IMR-90 (cell line): ENCODE data around the gene PARVB. TPM values are rescaled to one million over a fixed set of nuclear protein-coding genes. Genes with fewer than 3 reads are reported as not detected.

Source experiments
- ATAC-seq: fragments of 200-7000 bp; cut with Tn5 transposase; 2 replicates; pipeline ENCODE4 v1.9.1; 2020; ENCODE audit warnings: low read depth, mild to moderate bottlenecking, moderate library complexity
- BruUV-seq: library from RNA; stranded (reverse); fragments of 400-500 nt; replicated peaks from 2 replicates; lab custom pipeline; 2021; lab: Mats Ljungman, UMichigan
- CTCF ChIA-PET: fragments of 300-600 bp; formaldehyde crosslinking; extraction: SDS; loops from one replicate; lab custom pipeline; 2021; ENCODE audit warnings: antibody characterized with exemption; lab: Yijun Ruan, JAX
- POLR2A ChIA-PET: fragments of 300-600 bp; sonication (Branson Sonifier 250); formaldehyde crosslinking; loops from one replicate; lab custom pipeline; 2022; ENCODE audit warnings: antibody characterized with exemption; ENCODE audit not compliant: unreplicated experiment; lab: Charles Lee
- DNase-seq: peaks from one replicate; pipeline ENCODE4 v3.0.0; 2013
- H2AFZ ChIP-seq: replicated peaks from 2 replicates; pipeline ENCODE3; 2013; ENCODE audit warnings: low read length, mild to moderate bottlenecking; ENCODE audit not compliant: poor library complexity
- H2AK5ac ChIP-seq: 2 replicates; pipeline ENCODE4 v1.6.1; 2013; ENCODE audit warnings: low read depth, low read length, inconsistent platforms
- H2AK9ac ChIP-seq: replicated peaks from 2 replicates; pipeline ENCODE3; 2013; ENCODE audit warnings: mild to moderate bottlenecking, low read depth, low read length, moderate library complexity; ENCODE audit not compliant: poor library complexity
- H2BK120ac ChIP-seq: 2 replicates; pipeline ENCODE4 v1.6.1; 2013; ENCODE audit warnings: low read depth, low read length, inconsistent platforms
- H2BK15ac ChIP-seq: 3 replicates; pipeline ENCODE4 v1.6.1; 2013; ENCODE audit warnings: low read depth, low read length, inconsistent platforms
- H2BK20ac ChIP-seq: 2 replicates; pipeline ENCODE4 v1.6.1; 2013; ENCODE audit warnings: low read depth, mild to moderate bottlenecking, inconsistent platforms, low read length, moderate library complexity
- H2BK5ac ChIP-seq: 2 replicates; pipeline ENCODE4 v1.6.1; 2013; ENCODE audit warnings: mild to moderate bottlenecking, low read depth, low read length, inconsistent platforms; ENCODE audit not compliant: poor library complexity, severe bottlenecking
- H3K14ac ChIP-seq: replicated peaks from 2 replicates; pipeline ENCODE4 v1.6.1; 2013; ENCODE audit warnings: low read depth, low read length, inconsistent platforms
- H3K18ac ChIP-seq: 2 replicates; pipeline ENCODE4 v1.6.1; 2013; ENCODE audit warnings: low read depth, low read length, control low read depth
- H3K23ac ChIP-seq: 2 replicates; pipeline ENCODE4 v1.6.1; 2013; ENCODE audit warnings: low read depth, low read length, inconsistent platforms
- H3K27ac ChIP-seq: 2 replicates; pipeline ENCODE4 v1.5.1; 2013; ENCODE audit warnings: mild to moderate bottlenecking, control low read depth, low read length; ENCODE audit not compliant: insufficient read depth
- H3K27me3 ChIP-seq: 2 replicates; pipeline ENCODE4 v1.6.1; 2013; ENCODE audit warnings: low read length; ENCODE audit not compliant: control insufficient read depth, insufficient read depth
- H3K36me3 ChIP-seq: 2 replicates; pipeline ENCODE4 v1.6.1; 2013; ENCODE audit warnings: low read length, mixed read lengths; ENCODE audit not compliant: control insufficient read depth, insufficient read depth
- H3K4ac ChIP-seq: 2 replicates; pipeline ENCODE4 v1.6.1; 2013; ENCODE audit warnings: low read depth, low read length, inconsistent platforms
- H3K4me1 ChIP-seq: 2 replicates; pipeline ENCODE4 v1.6.1; 2013; ENCODE audit warnings: low read length, mixed read lengths; ENCODE audit not compliant: control insufficient read depth, insufficient read depth
- H3K4me2 ChIP-seq: 2 replicates; pipeline ENCODE4 v1.6.1; 2013; ENCODE audit warnings: low read depth, mild to moderate bottlenecking, control low read depth, low read length, moderate library complexity
- H3K4me3 ChIP-seq: 2 replicates; pipeline ENCODE4 v1.5.1; 2013; ENCODE audit warnings: low read depth, mild to moderate bottlenecking, control low read depth, low read length, moderate library complexity; ENCODE audit not compliant: insufficient read depth
- H3K56ac ChIP-seq: 2 replicates; pipeline ENCODE4 v1.6.1; 2013; ENCODE audit warnings: low read length, inconsistent platforms; ENCODE audit not compliant: insufficient read depth; ENCODE audit errors: extremely low read depth
- H3K79me1 ChIP-seq, 2 experiments: 2 replicates each; pipeline ENCODE4 v1.6.1; 2013; ENCODE audit warnings: low read length in 2 of 2, inconsistent platforms in 1 of 2, low read depth in 1 of 2
- H3K9ac ChIP-seq: 2 replicates; pipeline ENCODE4 v1.6.1; 2013; ENCODE audit warnings: low read depth, low read length, control low read depth
- H3K9me1 ChIP-seq: 2 replicates; pipeline ENCODE4 v1.6.1; 2013; ENCODE audit warnings: low read length, inconsistent platforms; ENCODE audit not compliant: insufficient read depth
- H3K9me3 ChIP-seq: 2 replicates; pipeline ENCODE4 v1.6.1; 2013; ENCODE audit warnings: low read length; ENCODE audit not compliant: control insufficient read depth, insufficient read depth
- H4K20me1 ChIP-seq: 2 replicates; pipeline ENCODE4 v1.6.1; 2013; ENCODE audit warnings: low read length, inconsistent platforms; ENCODE audit not compliant: insufficient read depth
- H4K5ac ChIP-seq: 2 replicates; pipeline ENCODE4 v1.6.1; 2013; ENCODE audit warnings: mild to moderate bottlenecking, low read depth, low read length, control low read depth
- H4K8ac ChIP-seq, 2 experiments: 2 replicates each; pipeline ENCODE4 v1.6.1; 2013; ENCODE audit warnings: low read depth in 2 of 2, low read length in 2 of 2, control low read depth in 1 of 2, inconsistent platforms in 1 of 2
- H4K91ac ChIP-seq: 2 replicates; pipeline ENCODE4 v1.6.1; 2013; ENCODE audit warnings: low read depth, low read length, inconsistent platforms; ENCODE audit not compliant: insufficient read depth
- CTCF ChIP-seq: conservative IDR thresholded peaks from 2 replicates; pipeline ENCODE4 v1.5.1; 2012; ENCODE audit warnings: mild to moderate bottlenecking, low read depth, low read length, improper control_type of control experiment
- MAFK ChIP-seq: IDR thresholded peaks from 2 replicates; pipeline ENCODE4 v1.6.1; 2012; ENCODE audit warnings: low read depth, low read length, improper control_type of control experiment
- POLR2A ChIP-seq: IDR thresholded peaks from 2 replicates; pipeline ENCODE4 v1.6.1; 2012; ENCODE audit warnings: mild to moderate bottlenecking, low read depth, low read length
- RCOR1 ChIP-seq: IDR thresholded peaks from 2 replicates; pipeline ENCODE4 v1.6.1; 2012; ENCODE audit warnings: mild to moderate bottlenecking, low read length, improper control_type of control experiment; ENCODE audit not compliant: insufficient replicate concordance
- WGBS, 2 experiments: methylation state at CpG; one replicate each; pipeline versions ENCODE4 v1.1.5 to v1.1.7; 2013; ENCODE audit warnings: missing lambda C conversion rate in 2 of 2; ENCODE audit not compliant: insufficient read length in 1 of 2; ENCODE audit errors: extremely low coverage in 2 of 2; 5-methylcytosine and 5-hydroxymethylcytosine counted together
- dilution Hi-C: fragments of 300-500 bp; cut with HindIII; formaldehyde crosslinking; loops from one replicate; pipeline ENCODE4 v1.14.3; 2018; ENCODE audit warnings: low sequenced_read_pairs; ENCODE audit not compliant: unreplicated experiment
- in situ Hi-C: fragments of 300-500 bp; cut with MboI; formaldehyde crosslinking; loops from 3 replicates; pipeline ENCODE4 v1.14.3; 2019; ENCODE audit warnings: low sequenced_read_pairs, inconsistent platforms, mixed read lengths
- intact Hi-C: fragments of 100-400 bp; cut with micrococcal nuclease; formaldehyde crosslinking; loops from 2 replicates; pipeline ENCODE4 v1.10.0; 2022
- polyA plus RNA-seq, 3 experiments: library from polyadenylated mRNA; depleted of rRNA; stranded (reverse); fragments of >200 nt; gene quantifications; 2 replicates each; pipeline ENCODE4 v1.2.3, GENCODE V29; 2012; ENCODE audit warnings: low replicate concordance in 1 of 3
- total RNA-seq: library from RNA; depleted of rRNA; stranded (reverse); fragments of >200 nt; gene quantifications from 2 replicates; pipeline ENCODE4 v1.2.3, GENCODE V29; 2012
- TF ChIP-seq, protein P1 (sequence below): fragments of 150-350 bp; IDR thresholded peaks from 2 replicates; pipeline ENCODE4 v1.6.1; 2016; ENCODE audit warnings: low read depth, mild to moderate bottlenecking, low read length, moderate library complexity, borderline replicate concordance

The PARVB gene
- total and polyA plus RNA-seq, 2 of the 4 experiments (the other 2 are of a cell fraction) = 44.3 to 53.9 TPM

DNA sequence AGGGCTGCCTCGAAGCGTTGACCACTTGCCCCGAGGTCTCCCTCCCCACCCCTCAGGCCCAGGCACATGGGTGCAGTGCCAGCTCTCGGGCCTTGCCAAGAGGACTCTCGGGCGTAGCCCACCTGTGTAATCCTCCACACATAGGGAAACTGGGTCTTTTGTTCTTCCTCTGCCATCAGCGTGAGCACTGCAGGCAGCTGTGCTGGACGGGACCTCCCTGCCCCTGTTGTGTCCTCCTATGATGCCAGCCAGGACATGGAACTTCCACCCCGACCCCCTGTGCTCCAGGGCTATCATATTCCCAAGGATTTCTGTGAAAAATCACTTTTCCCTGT, 66.4 kb downstream of the PARVB start:
- no peak for ATAC-seq
- in situ Hi-C loops = no loop called here
- no peaks in the 10 kb centered on the region; the same call in none of the 2 replicates for H4K20me1 ChIP-seq

More for the DNA sequence above, 66.4 kb downstream of the PARVB start:
- Histone ChIP-seq H3K18ac (no peak overlapping the region), H4K8ac (no peak overlapping the region), H3K9ac (no peak overlapping the region), H3K14ac (no peak overlapping the region), H3K4me2 (no peak overlapping the region), H2BK120ac (no peak overlapping the region), H3K9me3 (no peaks in the 10 kb centered on the region), H3K36me3 (no peaks in the 10 kb centered on the region), H2AFZ (no peak overlapping the region), H2BK20ac (no peak overlapping the region), H3K9me1 (no peaks in the 10 kb centered on the region), H4K91ac (no peak overlapping the region), H3K4me1 (peaks cover 10% of the 10 kb centered on the region; the same call in 1 of the 2 replicates), H4K5ac (no peak overlapping the region), H3K27me3 (no peaks in the 10 kb centered on the region), H2BK5ac (no peak overlapping the region), H3K4ac (no peak overlapping the region), H3K79me1 (peaks cover 4 to 9% of the 10 kb centered on the region in 2 experiments; a peak in 2 of 4 replicates), H3K56ac (no peak overlapping the region), H2BK15ac (no peak overlapping the region), H2AK9ac (no peak overlapping the region), H3K23ac (no peak overlapping the region), H2AK5ac (no peak overlapping the region), H3K27ac (no peak overlapping the region), H3K4me3 (no peak overlapping the region)
- POLR2A ChIA-PET = no interaction called here
- BruUV-seq = no TSS peak
- no peak for DNase-seq
- dilution Hi-C loops = no loop called here
- WGBS, 2 experiments = 90% methylated on average over 9 of the region's 9 CpGs; no CpG with 5 or more reads in 1 of the 2 experiments
- no peak for TF ChIP-seq CTCF
- TF ChIP-seq, protein P1, sequence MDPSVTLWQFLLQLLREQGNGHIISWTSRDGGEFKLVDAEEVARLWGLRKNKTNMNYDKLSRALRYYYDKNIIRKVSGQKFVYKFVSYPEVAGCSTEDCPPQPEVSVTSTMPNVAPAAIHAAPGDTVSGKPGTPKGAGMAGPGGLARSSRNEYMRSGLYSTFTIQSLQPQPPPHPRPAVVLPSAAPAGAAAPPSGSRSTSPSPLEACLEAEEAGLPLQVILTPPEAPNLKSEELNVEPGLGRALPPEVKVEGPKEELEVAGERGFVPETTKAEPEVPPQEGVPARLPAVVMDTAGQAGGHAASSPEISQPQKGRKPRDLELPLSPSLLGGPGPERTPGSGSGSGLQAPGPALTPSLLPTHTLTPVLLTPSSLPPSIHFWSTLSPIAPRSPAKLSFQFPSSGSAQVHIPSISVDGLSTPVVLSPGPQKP = no peak
- TF ChIP-seq MAFK = no peak
- no peak for TF ChIP-seq RCOR1
- no peak for TF ChIP-seq POLR2A
- CTCF ChIA-PET = interaction anchor here (1.1 kb wide), 1 partner anchor 9 kb away, joined by 3 read pairs; no protein-coding TSS in a partner anchor
- intact Hi-C loops = no loop called here
